Immature natural killer cell (primary cell): ENCODE measurements around the gene APBA2. TPM values are rescaled to one million over a fixed set of nuclear protein-coding genes. Genes with fewer than 3 reads are reported as not detected.

ENCODE experiments used
- DNase-seq, 3 donors: peaks; one replicate each; pipeline ENCODE4 v3.0.0; 2022; ENCODE audit warnings: mixed read lengths in 1 of 3
- H3K27ac Mint-ChIP-seq, 6 donors: one replicate each; pipeline ENCODE4 v1.8.0; 2020; ENCODE audit warnings: mixed read lengths in 6 of 6, mild to moderate bottlenecking in 5 of 6, inconsistent platforms in 4 of 6, moderate library complexity in 3 of 6
- H3K27me3 Mint-ChIP-seq, 3 donors: one replicate each; pipeline ENCODE4 v1.8.0; 2020 to 2021; ENCODE audit warnings: low read depth in 3 of 3, mild to moderate bottlenecking in 3 of 3, mixed read lengths in 3 of 3, moderate library complexity in 3 of 3, inconsistent platforms in 1 of 3
- H3K36me3 Mint-ChIP-seq, 3 donors: one replicate each; pipeline ENCODE4 v1.8.0; 2020; ENCODE audit warnings: mixed read lengths in 3 of 3, inconsistent platforms in 2 of 3, mild to moderate bottlenecking in 2 of 3
- H3K4me1 Mint-ChIP-seq, 2 donors: one replicate each; pipeline ENCODE4 v1.8.0; 2020; ENCODE audit warnings: inconsistent platforms in 2 of 2, mild to moderate bottlenecking in 2 of 2, mixed read lengths in 2 of 2, moderate library complexity in 1 of 2
- H3K4me3 Mint-ChIP-seq, 5 donors: one replicate each; pipeline ENCODE4 v1.8.0; 2020; ENCODE audit warnings: mild to moderate bottlenecking in 5 of 5, mixed read lengths in 5 of 5, inconsistent platforms in 3 of 5, moderate library complexity in 3 of 5
- H3K9me3 Mint-ChIP-seq, 6 donors: one replicate each; pipeline ENCODE4 v1.8.0; 2020; ENCODE audit warnings: mild to moderate bottlenecking in 6 of 6, mixed read lengths in 6 of 6, inconsistent platforms in 4 of 6, moderate library complexity in 3 of 6
- polyA plus RNA-seq, 3 donors: library from polyadenylated mRNA; unstranded; fragments of 300-500 nt; fragmentation: Illumina TruSeq; gene quantifications; one replicate each; pipeline ENCODE4 v1.2.3, GENCODE V29; 2021

Gene APBA2
- polyA plus RNA-seq, 3 donors from 2014 or later = 24.4 to 68.7 (median 25.4) TPM

DNA sequence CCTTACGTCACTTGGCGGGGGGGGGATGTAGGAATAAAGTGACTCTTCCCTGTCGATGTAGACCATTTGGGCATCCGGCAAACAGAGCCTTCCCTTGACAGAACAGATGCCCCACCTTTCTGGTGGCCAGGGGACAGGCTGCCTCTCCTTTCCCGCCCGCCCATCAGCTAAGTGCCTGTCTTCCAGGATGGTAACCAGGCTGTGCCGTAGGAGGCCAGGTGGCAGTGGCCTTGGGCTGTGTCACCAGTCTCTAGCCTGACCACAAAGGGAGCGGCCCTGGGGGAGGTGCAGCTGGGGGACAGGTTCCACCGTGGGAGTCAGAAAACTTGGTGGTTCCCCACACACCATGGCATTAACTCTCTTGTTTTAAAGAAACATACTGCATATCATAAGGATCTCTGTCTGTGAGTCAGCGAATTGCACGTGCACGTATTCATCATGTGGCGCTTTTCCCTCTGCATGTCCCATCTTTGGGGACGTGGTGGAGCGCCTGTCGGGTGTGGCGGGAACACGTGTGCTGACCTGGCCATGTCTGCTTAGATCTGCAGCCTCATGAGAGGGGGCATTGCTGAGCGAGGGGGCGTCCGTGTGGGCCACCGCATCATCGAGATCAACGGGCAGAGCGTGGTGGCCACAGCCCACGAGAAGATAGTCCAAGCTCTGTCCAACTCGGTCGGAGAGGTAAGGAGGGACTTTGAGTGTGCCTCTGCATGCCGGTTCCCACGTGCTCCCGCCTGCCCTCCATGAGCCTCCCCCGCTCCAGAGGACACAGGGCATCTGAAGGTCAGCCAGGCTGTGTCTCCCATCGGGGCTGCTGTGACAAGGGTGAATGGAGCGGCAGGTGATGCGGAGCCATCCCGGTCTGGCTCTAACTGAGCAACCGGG is 227.8 kb downstream of the APBA2 start:
- peaks cover 13 to 17% of the 10 kb centered on the region in 2 donors for H3K4me1 Mint-ChIP-seq
- peaks cover 0 to 5% (median 5%) of the 10 kb centered on the region in 3 donors for H3K36me3 Mint-ChIP-seq
- peak overlapping the region in 1 of 6 donors; percentile 19 for H3K27ac Mint-ChIP-seq
- no peak for DNase-seq
- H3K9me3 Mint-ChIP-seq = no peaks in the 10 kb centered on the region
- H3K27me3 Mint-ChIP-seq = peaks cover 1 to 20% (median 11%) of the 10 kb centered on the region in 3 donors
- peak overlapping the region in 3 of 5 donors; percentile 21 to 40 (median 26) for H3K4me3 Mint-ChIP-seq

DNA sequence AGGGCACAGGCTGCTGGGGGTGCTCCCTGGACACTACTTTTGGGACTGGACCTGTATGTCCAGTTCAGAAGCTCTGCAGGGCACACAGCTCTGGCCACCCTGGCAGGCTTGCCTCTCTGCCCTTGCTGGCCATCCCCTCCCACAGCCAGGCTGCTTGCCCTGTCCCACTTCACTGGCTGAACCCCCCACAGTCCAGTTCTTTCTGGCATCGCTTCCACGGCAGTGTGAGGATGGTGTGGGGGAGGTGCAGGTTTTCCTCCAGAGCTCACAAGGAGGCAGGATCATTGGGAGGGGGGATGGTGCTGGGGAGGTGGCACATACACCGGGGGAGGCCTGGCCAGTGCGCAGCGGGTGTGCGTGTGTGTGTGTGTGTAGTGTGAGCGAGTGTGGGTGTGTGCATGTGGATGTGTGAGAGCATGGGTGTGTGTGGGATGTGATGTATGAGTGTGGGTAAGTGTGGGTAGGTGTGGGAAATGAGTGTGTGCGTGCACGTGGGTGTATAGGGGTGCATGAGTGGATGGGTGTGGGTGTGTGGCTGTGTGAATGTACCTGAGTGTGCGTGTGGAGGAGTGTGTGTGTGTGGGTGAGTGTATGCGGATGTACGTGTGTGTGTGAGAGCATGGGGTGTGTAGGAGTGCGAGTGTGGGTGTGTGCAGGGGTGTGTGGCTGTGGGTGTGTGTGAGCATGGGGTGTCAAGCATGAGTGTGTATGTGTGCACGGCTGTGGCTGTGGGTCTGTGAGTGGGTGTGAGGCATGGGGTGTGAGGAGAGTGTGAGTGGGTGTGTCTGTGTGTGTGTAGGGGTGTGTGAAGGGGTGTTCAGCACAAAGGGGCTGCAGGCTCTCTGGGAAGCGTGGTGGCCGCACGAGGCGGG is 228.7 kb downstream of the APBA2 start:
- no peaks in the 10 kb centered on the region for H3K9me3 Mint-ChIP-seq
- peak overlapping the region in 3 of 6 donors; percentile 6 to 77 (median 59) for H3K27ac Mint-ChIP-seq
- H3K36me3 Mint-ChIP-seq = peaks cover 0 to 5% (median 0%) of the 10 kb centered on the region in 3 donors
- peak overlapping the region; percentile 39 to 74 (median 59) for H3K4me3 Mint-ChIP-seq
- H3K27me3 Mint-ChIP-seq = peaks cover 1 to 20% (median 11%) of the 10 kb centered on the region in 3 donors
- no peak for DNase-seq
- H3K4me1 Mint-ChIP-seq = peaks cover 13 to 17% of the 10 kb centered on the region in 2 donors

DNA sequence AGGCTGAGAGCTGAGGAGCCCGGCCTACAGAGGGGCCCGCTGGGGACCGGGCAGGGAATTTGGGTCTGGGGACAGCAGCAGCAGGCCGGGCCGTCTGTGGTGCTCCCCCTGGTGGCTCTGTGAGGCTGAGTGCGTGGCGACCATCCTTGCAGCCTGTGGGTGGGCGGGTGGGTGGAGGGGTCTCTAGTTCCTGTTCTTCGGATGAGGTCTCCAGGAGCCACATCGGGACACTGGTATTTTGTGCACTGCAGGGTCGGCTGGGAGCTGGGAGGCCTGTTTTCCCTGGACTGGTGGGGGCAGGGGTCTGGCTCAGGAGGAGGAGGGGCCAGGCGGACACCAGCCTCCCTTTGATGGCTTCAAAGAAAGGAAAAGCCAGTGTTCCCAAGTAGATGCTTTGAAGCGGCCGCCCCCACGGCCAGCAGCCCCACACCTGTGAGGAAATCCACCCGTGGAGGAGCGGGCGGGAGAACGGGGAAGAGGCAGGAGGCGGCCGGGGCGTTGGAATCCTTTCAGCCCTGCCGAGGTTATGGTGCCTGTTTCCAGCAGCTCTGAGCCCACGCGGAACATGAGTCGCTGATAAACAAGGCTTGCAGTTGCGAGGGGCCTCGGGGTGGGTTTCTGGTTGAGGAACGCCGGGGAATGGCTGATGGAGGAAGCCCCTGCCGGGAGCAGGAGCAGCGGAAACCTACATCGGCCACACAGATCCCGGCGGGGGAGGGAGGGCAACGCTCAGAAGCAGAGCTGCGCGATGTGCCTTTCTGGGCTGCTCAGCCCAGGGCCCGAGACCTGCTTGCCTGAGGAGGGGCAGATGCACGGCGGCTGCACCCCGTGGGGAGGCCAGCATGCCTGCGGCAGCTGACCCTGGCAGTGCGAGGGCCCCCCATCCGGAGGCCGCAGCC is 229.6 kb downstream of the APBA2 start:
- no peaks in the 10 kb centered on the region for H3K9me3 Mint-ChIP-seq
- H3K4me3 Mint-ChIP-seq = peak overlapping the region in 4 of 5 donors; percentile 42 to 74 (median 66)
- no peak for DNase-seq
- H3K27me3 Mint-ChIP-seq = peaks cover 3 to 23% (median 13%) of the 10 kb centered on the region in 3 donors
- H3K4me1 Mint-ChIP-seq = peaks cover 13 to 17% of the 10 kb centered on the region in 2 donors
- peaks cover 0 to 5% (median 0%) of the 10 kb centered on the region in 3 donors for H3K36me3 Mint-ChIP-seq
- peak overlapping the region in 1 of 6 donors; percentile 77 for H3K27ac Mint-ChIP-seq

DNA sequence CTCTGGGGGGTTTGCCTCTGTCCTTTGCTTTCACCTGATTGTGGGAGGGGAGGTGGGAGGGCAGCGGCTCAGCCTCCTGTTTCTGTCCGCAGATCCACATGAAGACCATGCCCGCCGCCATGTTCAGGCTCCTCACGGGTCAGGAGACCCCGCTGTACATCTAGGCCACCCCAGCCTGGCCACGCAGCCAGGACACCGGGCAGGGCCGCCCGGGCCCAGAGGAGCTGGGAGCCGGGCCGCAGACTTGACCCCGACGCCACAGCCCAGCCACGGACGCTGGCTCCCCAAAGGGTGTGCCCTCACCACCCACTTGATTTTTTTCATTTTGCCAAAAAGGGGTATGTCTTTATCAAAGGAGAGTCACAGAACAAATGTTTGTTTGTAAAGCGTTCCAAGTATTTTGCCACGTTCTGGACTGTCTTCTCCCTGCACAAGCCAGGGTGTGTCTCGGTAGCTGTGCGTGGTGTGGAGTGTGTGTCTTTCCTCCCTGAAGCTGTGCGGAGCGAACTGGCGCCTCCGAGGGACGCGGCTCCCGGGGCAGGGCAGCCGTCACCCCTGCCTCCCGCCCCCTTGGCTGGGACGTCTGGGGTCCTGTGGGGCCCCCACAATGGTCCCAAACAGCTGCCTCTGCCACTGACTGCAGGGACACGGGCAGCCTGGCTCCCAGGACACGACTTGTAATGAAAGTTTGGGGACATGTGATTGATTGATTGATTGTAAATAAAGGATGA is 231.4 kb downstream of the APBA2 start:
- peaks cover 0 to 5% (median 0%) of the 10 kb centered on the region in 3 donors for H3K36me3 Mint-ChIP-seq
- H3K4me3 Mint-ChIP-seq = no peak overlapping the region
- DNase-seq = no peak
- peaks cover 13 to 18% of the 10 kb centered on the region in 2 donors for H3K4me1 Mint-ChIP-seq
- no peak overlapping the region for H3K27ac Mint-ChIP-seq
- H3K27me3 Mint-ChIP-seq = peaks cover 3 to 25% (median 12%) of the 10 kb centered on the region in 3 donors
- H3K9me3 Mint-ChIP-seq = no peaks in the 10 kb centered on the region

DNA sequence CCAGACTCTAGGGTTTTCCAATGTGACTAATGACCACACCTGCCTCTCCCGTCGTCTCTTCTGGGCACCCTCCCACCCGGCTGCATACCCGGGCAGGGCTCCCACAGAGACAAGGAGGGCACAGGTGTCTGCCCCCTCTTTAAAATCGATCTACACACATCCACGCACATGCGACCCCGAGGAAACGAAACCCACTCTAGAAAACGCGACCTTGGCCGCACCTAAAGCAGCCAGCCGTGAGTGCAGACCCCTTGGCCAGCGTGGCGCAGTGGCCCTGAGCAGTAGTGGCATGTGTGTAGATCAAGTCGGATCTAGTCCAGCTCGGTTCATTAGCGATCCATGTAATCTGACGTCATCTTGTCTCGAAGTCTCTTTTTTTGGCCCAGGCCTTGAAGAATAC is 232.0 kb downstream of the APBA2 start:
- H3K4me3 Mint-ChIP-seq = no peak overlapping the region

DNA sequence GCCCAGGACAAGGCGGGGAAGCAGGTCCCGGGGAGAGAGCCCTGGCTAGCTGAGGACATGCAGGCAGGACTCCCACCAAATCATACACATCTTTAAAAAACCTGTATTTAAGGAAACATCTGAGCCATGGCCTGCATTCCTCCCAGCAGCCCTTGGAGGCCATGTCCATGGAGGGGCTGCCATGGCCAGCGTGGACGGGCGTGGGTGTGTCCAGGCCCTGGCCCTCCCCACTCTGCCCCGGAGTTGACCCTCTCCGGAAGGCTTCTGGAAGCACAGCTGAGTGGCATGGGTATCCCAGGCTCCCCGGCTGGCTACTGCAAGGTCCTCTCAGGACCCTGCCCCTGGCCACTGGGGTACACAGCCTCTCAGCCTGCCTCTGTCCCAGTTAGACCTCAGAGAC is 234.1 kb downstream of the APBA2 start:
- no peak overlapping the region for H3K27ac Mint-ChIP-seq
- peaks cover 4 to 8% (median 6%) of the 10 kb centered on the region in 3 donors for H3K27me3 Mint-ChIP-seq
- H3K4me1 Mint-ChIP-seq = peaks cover 14% of the 10 kb centered on the region in 2 donors
- H3K36me3 Mint-ChIP-seq = no peaks in the 10 kb centered on the region
- H3K9me3 Mint-ChIP-seq = no peaks in the 10 kb centered on the region
- H3K4me3 Mint-ChIP-seq = no peak overlapping the region
- no peak for DNase-seq

More for the DNA sequence above, 232.0 kb downstream of the APBA2 start:
- no peak for DNase-seq
- H3K27me3 Mint-ChIP-seq = peaks cover 4 to 23% (median 12%) of the 10 kb centered on the region in 3 donors
- H3K27ac Mint-ChIP-seq = no peak overlapping the region
- H3K36me3 Mint-ChIP-seq = peaks cover 0 to 1% (median 0%) of the 10 kb centered on the region in 3 donors
- H3K4me1 Mint-ChIP-seq = peaks cover 19 to 23% of the 10 kb centered on the region in 2 donors
- no peaks in the 10 kb centered on the region for H3K9me3 Mint-ChIP-seq

DNA sequence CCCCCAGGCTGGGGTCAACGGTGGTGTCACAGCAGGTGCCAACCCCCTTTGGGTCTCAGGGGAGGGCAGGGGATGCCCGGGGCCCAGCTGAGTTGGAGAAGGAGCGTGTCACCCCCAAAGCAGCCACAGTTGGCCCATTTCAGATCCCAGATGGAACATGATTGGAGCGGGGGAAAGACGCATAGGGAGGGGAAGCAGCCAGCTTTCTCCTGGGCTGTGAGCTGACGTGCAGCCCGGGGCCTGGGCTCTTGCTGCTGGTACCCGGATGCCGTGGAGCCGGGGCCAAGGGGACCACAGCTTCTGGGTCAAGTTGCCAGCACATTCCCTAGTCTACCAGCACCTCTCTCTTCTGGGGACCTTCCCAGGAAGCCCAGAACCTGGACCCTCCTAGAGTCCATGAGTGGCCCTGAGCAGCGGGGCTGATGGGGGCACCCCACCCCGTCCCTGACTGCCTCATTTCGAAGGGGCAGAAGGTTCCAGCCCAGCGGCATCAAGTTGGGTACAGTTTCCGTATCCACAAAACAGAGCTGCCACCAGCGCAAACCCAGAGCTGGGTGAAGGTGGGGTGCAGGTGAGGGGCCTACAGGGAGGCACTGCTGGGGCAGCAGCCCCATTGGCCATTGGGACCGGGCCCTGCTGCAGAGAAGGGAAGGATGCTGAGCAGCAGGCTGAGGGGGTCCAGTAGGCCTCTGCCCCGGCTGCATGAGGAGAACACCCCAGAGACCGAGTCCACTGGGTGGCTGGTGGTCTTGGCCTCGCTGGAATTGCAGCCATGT is 235.0 kb downstream of the APBA2 start:
- no peak overlapping the region for H3K27ac Mint-ChIP-seq
- H3K4me3 Mint-ChIP-seq = no peak overlapping the region
- H3K4me1 Mint-ChIP-seq = peaks cover 12 to 13% of the 10 kb centered on the region in 2 donors
- no peaks in the 10 kb centered on the region for H3K9me3 Mint-ChIP-seq
- no peaks in the 10 kb centered on the region for H3K36me3 Mint-ChIP-seq
- no peak for DNase-seq
- peaks cover 4 to 9% (median 6%) of the 10 kb centered on the region in 3 donors for H3K27me3 Mint-ChIP-seq

DNA sequence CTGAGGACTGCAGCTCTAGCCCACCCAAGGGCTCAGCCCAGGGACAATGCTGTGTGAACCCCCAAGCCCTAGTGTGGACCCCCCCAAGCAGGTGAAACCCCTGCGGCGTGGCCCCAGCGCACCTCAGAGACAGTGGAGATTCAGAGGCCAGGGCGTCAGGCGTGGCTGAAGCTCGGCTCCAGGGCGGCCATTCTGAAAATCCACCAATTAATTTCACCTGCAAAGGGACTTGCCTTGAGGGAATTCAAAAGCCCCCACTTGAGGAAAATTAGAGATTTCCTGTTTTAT is 235.5 kb downstream of the APBA2 start:
- Mint-ChIP-seq H3K27ac (no peak overlapping the region), H3K36me3 (no peaks in the 10 kb centered on the region), H3K4me3 (no peak overlapping the region), H3K9me3 (no peaks in the 10 kb centered on the region), H3K27me3 (peaks cover 4 to 9% (median 6%) of the 10 kb centered on the region in 3 donors), H3K4me1 (peaks cover 12 to 13% of the 10 kb centered on the region in 2 donors)
- DNase-seq = no peak

DNA sequence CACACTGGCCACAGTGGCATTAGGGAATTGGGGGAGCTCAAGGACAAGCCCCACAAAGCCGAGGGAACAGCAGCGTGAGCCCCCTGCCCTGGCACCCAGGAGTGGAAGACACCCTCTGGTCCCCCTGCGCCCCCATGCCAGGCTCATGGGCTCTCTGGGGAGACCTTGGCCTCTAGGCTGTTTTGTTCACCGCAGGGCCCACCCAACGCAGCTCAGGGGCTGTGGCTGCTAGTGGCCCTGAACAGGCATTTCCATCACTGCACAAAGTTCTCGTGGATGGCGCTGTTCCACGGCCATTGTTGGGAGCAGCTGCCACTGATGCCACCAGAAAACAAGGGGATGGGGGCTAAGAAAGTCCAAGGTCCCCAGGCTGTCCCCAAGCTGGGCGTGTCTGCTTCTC is 236.1 kb downstream of the APBA2 start:
- H3K4me1 Mint-ChIP-seq = peaks cover 12 to 13% of the 10 kb centered on the region in 2 donors
- no peaks in the 10 kb centered on the region for H3K36me3 Mint-ChIP-seq
- peaks cover 4 to 9% (median 5%) of the 10 kb centered on the region in 3 donors for H3K27me3 Mint-ChIP-seq
- no peak overlapping the region for H3K27ac Mint-ChIP-seq
- DNase-seq = no peak
- no peak overlapping the region for H3K4me3 Mint-ChIP-seq
- H3K9me3 Mint-ChIP-seq = no peaks in the 10 kb centered on the region

DNA sequence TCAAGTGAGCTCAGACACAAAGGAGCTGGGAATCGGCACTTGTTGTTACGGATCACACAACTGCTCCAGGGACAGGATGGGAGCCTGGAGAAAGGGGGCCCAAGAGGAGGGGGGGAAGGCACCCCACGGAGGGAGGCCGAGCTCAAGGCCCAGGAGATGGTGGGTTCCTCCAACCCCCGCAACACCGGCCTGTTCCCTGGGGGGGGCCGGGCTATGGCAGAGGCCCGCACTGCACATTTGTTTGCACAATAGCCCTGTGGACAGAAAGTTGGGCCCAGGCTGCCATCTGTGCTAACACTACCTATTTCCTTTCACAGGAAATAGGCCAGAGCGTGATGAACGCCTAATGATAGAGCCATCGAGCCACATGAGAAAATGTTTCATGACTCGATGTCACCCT is 236.7 kb downstream of the APBA2 start:
- Mint-ChIP-seq H3K27me3 (peaks cover 4 to 9% (median 5%) of the 10 kb centered on the region in 3 donors), H3K4me3 (no peak overlapping the region), H3K36me3 (no peaks in the 10 kb centered on the region), H3K4me1 (peaks cover 12 to 13% of the 10 kb centered on the region in 2 donors), H3K27ac (no peak overlapping the region), H3K9me3 (no peaks in the 10 kb centered on the region)
- no peak for DNase-seq

DNA sequence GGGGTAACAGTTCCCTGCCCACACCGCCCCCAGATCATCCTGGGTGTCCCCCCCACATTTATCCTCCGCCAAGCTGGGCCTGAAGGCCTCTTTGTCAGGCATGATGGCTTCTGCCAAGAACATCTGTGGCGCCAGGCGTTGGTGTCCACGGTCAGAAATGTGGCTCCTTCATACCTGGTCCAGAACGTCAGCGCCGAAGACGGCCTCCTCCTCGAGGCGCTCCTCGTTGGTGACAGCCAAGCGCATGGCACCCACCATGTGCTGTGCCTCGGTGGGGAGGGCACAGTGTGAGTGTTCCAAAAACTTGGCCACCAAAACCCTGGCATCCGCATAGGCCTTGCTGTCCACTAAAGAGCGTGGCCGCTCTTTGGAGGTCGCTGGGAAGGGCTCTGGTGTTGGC is 237.4 kb downstream of the APBA2 start:
- Mint-ChIP-seq H3K27ac (no peak overlapping the region), H3K4me3 (no peak overlapping the region), H3K4me1 (peaks cover 12 to 13% of the 10 kb centered on the region in 2 donors), H3K9me3 (no peaks in the 10 kb centered on the region), H3K27me3 (peaks cover 4 to 9% (median 5%) of the 10 kb centered on the region in 3 donors), H3K36me3 (no peaks in the 10 kb centered on the region)
- no peak for DNase-seq

DNA sequence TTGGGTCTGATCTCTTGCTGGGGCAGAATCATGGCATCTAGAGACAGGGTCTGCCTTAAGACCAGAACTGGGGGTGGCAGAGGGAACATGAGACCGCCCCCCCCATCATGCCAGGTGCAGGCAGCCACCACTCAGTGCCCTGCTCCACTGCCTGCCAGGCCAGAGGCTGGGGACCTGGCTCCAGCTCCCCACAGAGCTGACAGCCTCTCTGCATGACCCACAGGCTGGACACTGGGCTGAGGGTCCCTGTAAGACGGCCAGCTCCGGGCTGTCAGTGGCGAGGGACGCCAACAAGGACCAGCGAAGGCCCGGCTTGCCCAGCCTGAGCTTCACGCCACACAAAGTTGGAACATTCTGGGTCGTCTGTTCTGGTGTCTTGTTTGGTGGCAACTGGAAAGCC is 238.2 kb downstream of the APBA2 start:
- Mint-ChIP-seq H3K27me3 (peaks cover 4 to 9% (median 5%) of the 10 kb centered on the region in 3 donors), H3K27ac (no peak overlapping the region), H3K9me3 (no peaks in the 10 kb centered on the region), H3K4me1 (peaks cover 12 to 13% of the 10 kb centered on the region in 2 donors), H3K4me3 (no peak overlapping the region), H3K36me3 (no peaks in the 10 kb centered on the region)
- no peak for DNase-seq
